GM23338 (cell line): Measurements from ENCODE around the gene RFX4. TPM values are rescaled to one million over a fixed set of nuclear protein-coding genes. Genes with fewer than 3 reads are reported as not detected.

ENCODE experiments used
- ATAC-seq: fragments of 200-7000 bp; cut with Tn5 transposase; 3 replicates; pipeline ENCODE4 v1.9.1; 2020
- DNase-seq: peaks from one replicate; pipeline ENCODE4 v3.0.0-alpha.2; 2015; ENCODE audit warnings: low spot score
- H2AFZ ChIP-seq: fragments of 200-600 bp; sonication (generic); 2 replicates; pipeline ENCODE4 v1.8.0; 2016; ENCODE audit warnings: antibody characterized with exemption, mild to moderate bottlenecking, moderate library complexity
- H3F3A ChIP-seq: fragments of 200-600 bp; sonication (generic); replicated peaks from 2 replicates; pipeline ENCODE4 v1.8.0; 2017; ENCODE audit warnings: antibody characterized with exemption, mixed run types, low read depth
- H3K27ac ChIP-seq: fragments of 200-600 bp; sonication (generic); 2 replicates; pipeline ENCODE4 v1.6.1; 2016; ENCODE audit warnings: low read depth
- H3K27me3 ChIP-seq: fragments of 200-600 bp; sonication (generic); 2 replicates; pipeline ENCODE4 v1.8.0; 2016; ENCODE audit warnings: mild to moderate bottlenecking, mixed run types, moderate library complexity; ENCODE audit not compliant: insufficient read depth
- H3K36me3 ChIP-seq: fragments of 200-600 bp; sonication (generic); 2 replicates; pipeline ENCODE4 v1.8.0; 2016; ENCODE audit warnings: mild to moderate bottlenecking; ENCODE audit not compliant: insufficient read depth
- H3K4me1 ChIP-seq: fragments of 200-600 bp; sonication (generic); 2 replicates; pipeline ENCODE4 v1.8.0; 2016; ENCODE audit warnings: mild to moderate bottlenecking, moderate library complexity; ENCODE audit not compliant: insufficient read depth
- H3K4me2 ChIP-seq: fragments of 200-600 bp; sonication (generic); 2 replicates; pipeline ENCODE4 v1.7.1; 2017; ENCODE audit warnings: mixed run types
- H3K4me3 ChIP-seq: fragments of 200-600 bp; sonication (generic); 2 replicates; pipeline ENCODE4 v1.6.1; 2016; ENCODE audit warnings: mixed run types
- H3K79me2 ChIP-seq: fragments of 200-600 bp; sonication (generic); replicated peaks from 2 replicates; pipeline ENCODE4 v1.8.0; 2017; ENCODE audit warnings: mild to moderate bottlenecking; ENCODE audit not compliant: insufficient read depth
- H3K9me2 ChIP-seq: fragments of 200-600 bp; sonication (generic); 2 replicates; pipeline ENCODE4 v1.8.0; 2017; ENCODE audit not compliant: insufficient read depth
- H4K20me1 ChIP-seq: fragments of 200-600 bp; sonication (generic); replicated peaks from 2 replicates; pipeline ENCODE4 v1.8.0; 2017; ENCODE audit warnings: mild to moderate bottlenecking; ENCODE audit not compliant: insufficient read depth
- H3K27ac Mint-ChIP-seq: 2 replicates; pipeline ENCODE4 v1.8.0; 2020; ENCODE audit warnings: inconsistent platforms, mild to moderate bottlenecking, moderate library complexity, mixed read lengths
- H3K27me3 Mint-ChIP-seq: 3 replicates; pipeline ENCODE4 v1.8.0; 2022; ENCODE audit warnings: low read depth, mild to moderate bottlenecking, moderate library complexity, mixed read lengths, inconsistent platforms; ENCODE audit not compliant: insufficient read depth, poor library complexity
- H3K36me3 Mint-ChIP-seq: 3 replicates; pipeline ENCODE4 v1.8.0; 2021; ENCODE audit warnings: low read depth, mild to moderate bottlenecking, inconsistent platforms, moderate library complexity, mixed read lengths
- H3K4me1 Mint-ChIP-seq: 3 replicates; pipeline ENCODE4 v1.8.0; 2020; ENCODE audit warnings: mild to moderate bottlenecking, inconsistent platforms, mixed read lengths
- H3K4me3 Mint-ChIP-seq: 3 replicates; pipeline ENCODE4 v1.8.0; 2021; ENCODE audit warnings: moderate library complexity, mild to moderate bottlenecking, inconsistent platforms, mixed read lengths
- H3K9me3 Mint-ChIP-seq: 3 replicates; pipeline ENCODE4 v1.8.0; 2020; ENCODE audit warnings: moderate library complexity, mild to moderate bottlenecking, inconsistent platforms, mixed read lengths
- CREB1 ChIP-seq: fragments of 250-450 bp; sonication (Bioruptor Pico); IDR thresholded peaks from 2 replicates; pipeline ENCODE4 v1.5.0; 2020; ENCODE audit warnings: low read depth, mild to moderate bottlenecking, moderate library complexity
- EZH2 ChIP-seq: fragments of 200-600 bp; sonication (generic); IDR thresholded peaks from one replicate; pipeline ENCODE4 v1.8.0; 2017; ENCODE audit warnings: antibody characterized with exemption, mild to moderate bottlenecking, low read depth; ENCODE audit not compliant: unreplicated experiment
- EZH2phosphoT487 ChIP-seq: fragments of 200-600 bp; sonication (generic); IDR thresholded peaks from one replicate; pipeline ENCODE4 v1.8.1; 2018; ENCODE audit warnings: antibody characterized with exemption; ENCODE audit not compliant: unreplicated experiment
- JUNB ChIP-seq: IDR thresholded peaks from one replicate; pipeline ENCODE4 v1.6.1; 2016; ENCODE audit warnings: antibody characterized with exemption; ENCODE audit not compliant: unreplicated experiment
- NANOG ChIP-seq: IDR thresholded peaks from 2 replicates; pipeline ENCODE4 v1.6.1; 2016; ENCODE audit warnings: antibody characterized with exemption, borderline replicate concordance
- POLR2AphosphoS5 ChIP-seq: IDR thresholded peaks from 2 replicates; pipeline ENCODE4 v1.6.1; 2016; ENCODE audit warnings: antibody characterized with exemption, low read depth
- STAT1 ChIP-seq: IDR thresholded peaks from one replicate; pipeline ENCODE4 v1.6.1; 2016; ENCODE audit warnings: antibody characterized with exemption; ENCODE audit not compliant: unreplicated experiment
- ZNF114 ChIP-seq: fragments of 250-450 bp; sonication (Bioruptor Pico); IDR thresholded peaks from 2 replicates; pipeline ENCODE4 v1.5.0; 2020; ENCODE audit warnings: mild to moderate bottlenecking, moderate library complexity
- ZNF331 ChIP-seq: fragments of 250-450 bp; sonication (Bioruptor Pico); IDR thresholded peaks from 2 replicates; pipeline ENCODE4 v1.5.0; 2020; ENCODE audit warnings: low read depth, mild to moderate bottlenecking, moderate library complexity
- ZNF462 ChIP-seq: fragments of 250-450 bp; sonication (Bioruptor Pico); IDR thresholded peaks from 2 replicates; pipeline ENCODE4 v1.5.0; 2020; ENCODE audit warnings: mild to moderate bottlenecking, moderate library complexity
- polyA plus RNA-seq: library from polyadenylated mRNA; unstranded; fragments of >200 nt; fragmentation: Nextera tagmentation; extraction: Ambion mirVana; gene quantifications from 2 replicates; pipeline ENCODE4 v1.2.1, GENCODE V29; 2016
- total RNA-seq: library from RNA; depleted of rRNA; stranded (reverse); fragments of >200 nt; shearing (Covaris generic); gene quantifications from 2 replicates; pipeline ENCODE4 v1.2.3, GENCODE V29; 2014
- TF ChIP-seq, protein P1 (sequence below), 2 experiments: fragments of 200-600 bp in 1 of 2; sonication (generic) in 1 of 2; conservative IDR thresholded peaks; 2 replicates each; pipeline versions ENCODE4 v1.5.1 to v1.6.1; 2016 to 2017; ENCODE audit warnings: antibody characterized with exemption in 2 of 2, low read depth in 2 of 2, mild to moderate bottlenecking in 2 of 2, moderate library complexity in 1 of 2
- TF ChIP-seq, protein P2 (sequence below): IDR thresholded peaks from 2 replicates; pipeline ENCODE4 v1.6.1; 2016; ENCODE audit warnings: antibody characterized with exemption
- TF ChIP-seq, protein P3 (sequence below): IDR thresholded peaks from one replicate; pipeline ENCODE4 v1.6.1; 2018; ENCODE audit warnings: antibody characterized with exemption; ENCODE audit not compliant: unreplicated experiment

RFX4 gene
- total and polyA plus RNA-seq, 2 experiments from 2014 or later: 0.23 TPM; not detected in 1

DNA sequence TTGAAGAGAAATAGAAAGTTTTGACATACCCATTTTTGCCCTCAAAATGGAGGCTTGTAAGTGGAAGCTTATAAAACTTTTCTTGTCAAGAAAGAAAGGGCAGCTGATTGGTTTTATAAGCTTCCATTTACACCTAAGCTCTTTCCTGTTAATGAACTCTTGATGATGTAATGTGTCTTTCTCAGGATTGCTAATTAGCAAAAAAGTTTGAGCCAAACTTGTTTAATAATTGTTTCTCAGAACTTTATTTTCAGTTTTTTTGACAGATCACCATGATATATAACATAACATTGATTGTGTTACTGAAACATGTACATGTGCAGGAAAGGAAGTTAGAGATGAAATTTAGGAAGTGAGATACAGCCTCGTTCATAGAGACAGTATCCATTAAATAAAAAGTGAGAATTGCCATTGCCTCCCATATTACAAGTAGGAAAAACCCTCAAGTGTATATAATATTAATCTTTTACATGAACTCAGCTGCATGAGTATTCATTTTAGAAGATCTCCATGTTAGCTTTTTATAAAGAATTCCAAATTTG is 218.4 kb downstream of the RFX4 start:
- Histone ChIP-seq H3F3A (no peaks in the 10 kb centered on the region), H3K9me2 (no peaks in the 10 kb centered on the region), H2AFZ (no peak overlapping the region), H3K4me2 (no peak overlapping the region), H4K20me1 (0 out of 2 replicates have a peak, but pooled peaks cover 6% of the 10 kb centered on the region), H3K4me1 (no peaks in the 10 kb centered on the region), H3K79me2 (no peaks in the 10 kb centered on the region; the same call in 1 of the 2 replicates), H3K4me3 (no peak overlapping the region), H3K36me3 (no peaks in the 10 kb centered on the region), H3K27me3 (no peaks in the 10 kb centered on the region), H3K27ac (no peak overlapping the region)
- H3K36me3 Mint-ChIP-seq: peaks cover 11% of the 10 kb centered on the region
- DNase-seq: no peak
- no peak for TF ChIP-seq ZNF114 (CRISPR knock-in tag)
- TF ChIP-seq, protein P1, sequence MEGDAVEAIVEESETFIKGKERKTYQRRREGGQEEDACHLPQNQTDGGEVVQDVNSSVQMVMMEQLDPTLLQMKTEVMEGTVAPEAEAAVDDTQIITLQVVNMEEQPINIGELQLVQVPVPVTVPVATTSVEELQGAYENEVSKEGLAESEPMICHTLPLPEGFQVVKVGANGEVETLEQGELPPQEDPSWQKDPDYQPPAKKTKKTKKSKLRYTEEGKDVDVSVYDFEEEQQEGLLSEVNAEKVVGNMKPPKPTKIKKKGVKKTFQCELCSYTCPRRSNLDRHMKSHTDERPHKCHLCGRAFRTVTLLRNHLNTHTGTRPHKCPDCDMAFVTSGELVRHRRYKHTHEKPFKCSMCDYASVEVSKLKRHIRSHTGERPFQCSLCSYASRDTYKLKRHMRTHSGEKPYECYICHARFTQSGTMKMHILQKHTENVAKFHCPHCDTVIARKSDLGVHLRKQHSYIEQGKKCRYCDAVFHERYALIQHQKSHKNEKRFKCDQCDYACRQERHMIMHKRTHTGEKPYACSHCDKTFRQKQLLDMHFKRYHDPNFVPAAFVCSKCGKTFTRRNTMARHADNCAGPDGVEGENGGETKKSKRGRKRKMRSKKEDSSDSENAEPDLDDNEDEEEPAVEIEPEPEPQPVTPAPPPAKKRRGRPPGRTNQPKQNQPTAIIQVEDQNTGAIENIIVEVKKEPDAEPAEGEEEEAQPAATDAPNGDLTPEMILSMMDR (conservative IDR thresholded peaks at IDR 0.05; ENCODE audit: low read depth in 2 of 2): no peak
- no peak for TF ChIP-seq EZH2
- TF ChIP-seq, protein P2, sequence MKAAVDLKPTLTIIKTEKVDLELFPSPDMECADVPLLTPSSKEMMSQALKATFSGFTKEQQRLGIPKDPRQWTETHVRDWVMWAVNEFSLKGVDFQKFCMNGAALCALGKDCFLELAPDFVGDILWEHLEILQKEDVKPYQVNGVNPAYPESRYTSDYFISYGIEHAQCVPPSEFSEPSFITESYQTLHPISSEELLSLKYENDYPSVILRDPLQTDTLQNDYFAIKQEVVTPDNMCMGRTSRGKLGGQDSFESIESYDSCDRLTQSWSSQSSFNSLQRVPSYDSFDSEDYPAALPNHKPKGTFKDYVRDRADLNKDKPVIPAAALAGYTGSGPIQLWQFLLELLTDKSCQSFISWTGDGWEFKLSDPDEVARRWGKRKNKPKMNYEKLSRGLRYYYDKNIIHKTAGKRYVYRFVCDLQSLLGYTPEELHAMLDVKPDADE: no peak
- no peak for TF ChIP-seq JUNB
- TF ChIP-seq, protein P3, sequence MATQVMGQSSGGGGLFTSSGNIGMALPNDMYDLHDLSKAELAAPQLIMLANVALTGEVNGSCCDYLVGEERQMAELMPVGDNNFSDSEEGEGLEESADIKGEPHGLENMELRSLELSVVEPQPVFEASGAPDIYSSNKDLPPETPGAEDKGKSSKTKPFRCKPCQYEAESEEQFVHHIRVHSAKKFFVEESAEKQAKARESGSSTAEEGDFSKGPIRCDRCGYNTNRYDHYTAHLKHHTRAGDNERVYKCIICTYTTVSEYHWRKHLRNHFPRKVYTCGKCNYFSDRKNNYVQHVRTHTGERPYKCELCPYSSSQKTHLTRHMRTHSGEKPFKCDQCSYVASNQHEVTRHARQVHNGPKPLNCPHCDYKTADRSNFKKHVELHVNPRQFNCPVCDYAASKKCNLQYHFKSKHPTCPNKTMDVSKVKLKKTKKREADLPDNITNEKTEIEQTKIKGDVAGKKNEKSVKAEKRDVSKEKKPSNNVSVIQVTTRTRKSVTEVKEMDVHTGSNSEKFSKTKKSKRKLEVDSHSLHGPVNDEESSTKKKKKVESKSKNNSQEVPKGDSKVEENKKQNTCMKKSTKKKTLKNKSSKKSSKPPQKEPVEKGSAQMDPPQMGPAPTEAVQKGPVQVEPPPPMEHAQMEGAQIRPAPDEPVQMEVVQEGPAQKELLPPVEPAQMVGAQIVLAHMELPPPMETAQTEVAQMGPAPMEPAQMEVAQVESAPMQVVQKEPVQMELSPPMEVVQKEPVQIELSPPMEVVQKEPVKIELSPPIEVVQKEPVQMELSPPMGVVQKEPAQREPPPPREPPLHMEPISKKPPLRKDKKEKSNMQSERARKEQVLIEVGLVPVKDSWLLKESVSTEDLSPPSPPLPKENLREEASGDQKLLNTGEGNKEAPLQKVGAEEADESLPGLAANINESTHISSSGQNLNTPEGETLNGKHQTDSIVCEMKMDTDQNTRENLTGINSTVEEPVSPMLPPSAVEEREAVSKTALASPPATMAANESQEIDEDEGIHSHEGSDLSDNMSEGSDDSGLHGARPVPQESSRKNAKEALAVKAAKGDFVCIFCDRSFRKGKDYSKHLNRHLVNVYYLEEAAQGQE: no peak
- no peak for TF ChIP-seq POLR2AphosphoS5
- no peak for TF ChIP-seq CREB1 (CRISPR knock-in tag)
- TF ChIP-seq NANOG: no peak
- TF ChIP-seq STAT1: no peak
- TF ChIP-seq ZNF331: no peak
- no peak for TF ChIP-seq EZH2phosphoT487
- TF ChIP-seq ZNF462 (CRISPR knock-in tag): no peak
- ATAC-seq: no peak
- H3K4me1 Mint-ChIP-seq: no peaks in the 10 kb centered on the region
- H3K27ac Mint-ChIP-seq: no peak overlapping the region
- H3K27me3 Mint-ChIP-seq: no peaks in the 10 kb centered on the region
- H3K9me3 Mint-ChIP-seq: no peaks in the 10 kb centered on the region
- no peak overlapping the region for H3K4me3 Mint-ChIP-seq
